ENCODE results near the gene INPP5B.

The INPP5B gene

DNA sequence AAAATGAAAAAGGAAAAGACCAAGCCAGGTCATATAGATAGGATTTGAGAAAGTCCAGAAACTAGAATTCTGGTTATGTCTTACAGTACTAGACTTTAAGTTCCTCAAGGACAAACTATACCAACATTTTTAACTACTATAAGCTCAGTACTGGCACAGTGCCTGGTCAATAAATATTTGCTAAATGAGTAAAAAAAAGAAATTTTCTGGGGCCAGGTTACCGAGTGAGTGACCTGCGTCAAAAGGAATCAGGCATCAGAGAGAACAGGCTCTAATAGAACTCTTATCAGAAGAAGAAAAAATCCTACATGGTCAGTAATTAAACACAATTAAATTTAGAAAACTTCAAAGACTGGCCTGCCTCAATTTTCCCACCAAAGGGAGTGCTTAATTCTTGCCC, 115.0 kb downstream of the INPP5B start:
- Histone ChIP-seq H4K20me1 (ENCODE audit: insufficient read depth, low read length) (no peaks in the 10 kb centered on the region), H3K4me3 (ENCODE audit: low read length) (no peak overlapping the region), H3K27me3 (replicated peaks; ENCODE audit: insufficient read depth, low read length) (no peaks in the 10 kb centered on the region), H3K9me2 (replicated peaks; ENCODE audit: insufficient read depth, low read length) (no peaks in the 10 kb centered on the region), H3K36me3 (replicated peaks; ENCODE audit: insufficient read depth, low read length) (no peaks in the 10 kb centered on the region; the same call in 1 of the 2 replicates), H3K4me1 (ENCODE audit: low read length) (no peaks in the 10 kb centered on the region), H3K9ac (ENCODE audit: low read length) (no peak overlapping the region), H3K27ac (ENCODE audit: low read length) (no peak overlapping the region), H3K4me2 (ENCODE audit: low read depth, low read length) (no peak overlapping the region), H2AFZ (ENCODE audit: low read length) (no peak overlapping the region), H3F3A (ENCODE audit: insufficient read depth, low read length) (no peaks in the 10 kb centered on the region), H3K79me2 (ENCODE audit: low read length) (no peaks in the 10 kb centered on the region), H3K9me3 (replicated peaks; ENCODE audit: insufficient read depth, low read length) (no peaks in the 10 kb centered on the region)
- DNase-seq: no peak
- TF ChIP-seq, protein P1, sequence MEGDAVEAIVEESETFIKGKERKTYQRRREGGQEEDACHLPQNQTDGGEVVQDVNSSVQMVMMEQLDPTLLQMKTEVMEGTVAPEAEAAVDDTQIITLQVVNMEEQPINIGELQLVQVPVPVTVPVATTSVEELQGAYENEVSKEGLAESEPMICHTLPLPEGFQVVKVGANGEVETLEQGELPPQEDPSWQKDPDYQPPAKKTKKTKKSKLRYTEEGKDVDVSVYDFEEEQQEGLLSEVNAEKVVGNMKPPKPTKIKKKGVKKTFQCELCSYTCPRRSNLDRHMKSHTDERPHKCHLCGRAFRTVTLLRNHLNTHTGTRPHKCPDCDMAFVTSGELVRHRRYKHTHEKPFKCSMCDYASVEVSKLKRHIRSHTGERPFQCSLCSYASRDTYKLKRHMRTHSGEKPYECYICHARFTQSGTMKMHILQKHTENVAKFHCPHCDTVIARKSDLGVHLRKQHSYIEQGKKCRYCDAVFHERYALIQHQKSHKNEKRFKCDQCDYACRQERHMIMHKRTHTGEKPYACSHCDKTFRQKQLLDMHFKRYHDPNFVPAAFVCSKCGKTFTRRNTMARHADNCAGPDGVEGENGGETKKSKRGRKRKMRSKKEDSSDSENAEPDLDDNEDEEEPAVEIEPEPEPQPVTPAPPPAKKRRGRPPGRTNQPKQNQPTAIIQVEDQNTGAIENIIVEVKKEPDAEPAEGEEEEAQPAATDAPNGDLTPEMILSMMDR (IDR thresholded peaks at IDR 0.05; ENCODE audit: low read length): no peak
- TF ChIP-seq EZH2 (optimal IDR thresholded peaks at IDR 0.05; ENCODE audit: low read depth, low read length) (no peak), EZH2phosphoT487 (IDR thresholded peaks at IDR 0.05; ENCODE audit: low read length) (no peak)

- Histone ChIP-seq H3K4me3 (ENCODE audit: low read length) (no peak overlapping the region), H4K20me1 (ENCODE audit: insufficient read depth, low read length) (no peaks in the 10 kb centered on the region), H3K27ac (ENCODE audit: low read length) (no peak overlapping the region), H3K79me2 (ENCODE audit: low read length) (no peaks in the 10 kb centered on the region), H3K9ac (ENCODE audit: low read length) (no peak overlapping the region), H3K9me3 (replicated peaks; ENCODE audit: insufficient read depth, low read length) (no peaks in the 10 kb centered on the region), H3F3A (ENCODE audit: insufficient read depth, low read length) (no peaks in the 10 kb centered on the region), H3K4me1 (ENCODE audit: low read length) (no peaks in the 10 kb centered on the region), H3K36me3 (replicated peaks; ENCODE audit: insufficient read depth, low read length) (no peaks in the 10 kb centered on the region; the same call in 1 of the 2 replicates), H3K4me2 (ENCODE audit: low read depth, low read length) (no peak overlapping the region), H3K27me3 (replicated peaks; ENCODE audit: insufficient read depth, low read length) (no peaks in the 10 kb centered on the region), H3K9me2 (replicated peaks; ENCODE audit: insufficient read depth, low read length) (no peaks in the 10 kb centered on the region), H2AFZ (ENCODE audit: low read length) (no peak overlapping the region)
- TF ChIP-seq EZH2phosphoT487 (IDR thresholded peaks at IDR 0.05; ENCODE audit: low read length): no peak
- TF ChIP-seq EZH2 (optimal IDR thresholded peaks at IDR 0.05; ENCODE audit: low read depth, low read length): no peak
- TF ChIP-seq, protein P1 (IDR thresholded peaks at IDR 0.05; ENCODE audit: low read length): no peak
- DNase-seq: no peak
These were observed 115.7 kb downstream of the INPP5B start for GRCh38 chr1:37831109-37831508.

GRCh38 chr1:37828410-37829074, 118.3 kb downstream of the INPP5B start:
- Histone ChIP-seq H3K4me2 (ENCODE audit: low read depth, low read length) (no peak overlapping the region), H3K4me1 (ENCODE audit: low read length) (no peaks in the 10 kb centered on the region), H3F3A (ENCODE audit: insufficient read depth, low read length) (no peaks in the 10 kb centered on the region), H3K79me2 (ENCODE audit: low read length) (no peaks in the 10 kb centered on the region), H3K27ac (ENCODE audit: low read length) (no peak overlapping the region), H3K4me3 (ENCODE audit: low read length) (no peak overlapping the region), H2AFZ (ENCODE audit: low read length) (no peak overlapping the region), H4K20me1 (ENCODE audit: insufficient read depth, low read length) (no peaks in the 10 kb centered on the region), H3K27me3 (replicated peaks; ENCODE audit: insufficient read depth, low read length) (no peaks in the 10 kb centered on the region), H3K9me3 (replicated peaks; ENCODE audit: insufficient read depth, low read length) (no peaks in the 10 kb centered on the region), H3K9me2 (replicated peaks; ENCODE audit: insufficient read depth, low read length) (no peaks in the 10 kb centered on the region), H3K36me3 (replicated peaks; ENCODE audit: insufficient read depth, low read length) (no peaks in the 10 kb centered on the region; the same call in 1 of the 2 replicates), H3K9ac (ENCODE audit: low read length) (no peak overlapping the region)
- DNase-seq: no peak
- TF ChIP-seq EZH2phosphoT487 (IDR thresholded peaks at IDR 0.05; ENCODE audit: low read length): no peak
- TF ChIP-seq, protein P1 (IDR thresholded peaks at IDR 0.05; ENCODE audit: low read length): no peak
- no peak for TF ChIP-seq EZH2 (optimal IDR thresholded peaks at IDR 0.05; ENCODE audit: low read depth, low read length)

Data from MM.1S (cell line).